Left ventricle myocardium inferior (tissue), 1 donor: ENCODE results near the gene MYO18B. TPM values are rescaled to one million over a fixed set of nuclear protein-coding genes. Genes with fewer than 3 reads are reported as not detected.

ENCODE experiments used
- DNase-seq: peaks from one replicate; pipeline ENCODE4 v3.0.0-alpha.2; 2020
- H3K27ac ChIP-seq: fragments of 200-600 bp; replicated peaks from 2 replicates; pipeline ENCODE4 v1.8.0; 2021
- H3K27me3 ChIP-seq: fragments of 200-600 bp; 2 replicates; pipeline ENCODE4 v1.8.0; 2021; ENCODE audit warnings: low read depth
- H3K36me3 ChIP-seq: fragments of 200-600 bp; 2 replicates; pipeline ENCODE4 v1.8.0; 2021
- H3K4me1 ChIP-seq: fragments of 200-600 bp; 2 replicates; pipeline ENCODE4 v1.8.0; 2021
- H3K4me3 ChIP-seq: fragments of 200-600 bp; 2 replicates; pipeline ENCODE4 v1.8.0; 2021; ENCODE audit warnings: mild to moderate bottlenecking, moderate library complexity
- H3K9me3 ChIP-seq: fragments of 200-600 bp; replicated peaks from 2 replicates; pipeline ENCODE4 v1.8.0; 2021
- intact Hi-C: fragments of 100-400 bp; cut with micrococcal nuclease; formaldehyde crosslinking; loops from one replicate; pipeline ENCODE4 v1.11.0; 2022
- total RNA-seq: library from RNA; stranded (reverse); fragmentation: NEBNext Ultra II Directional; extraction: Animal tissue kit (Norgen Biotek cat#: 25700); gene quantifications from one replicate; pipeline ENCODE4 v1.2.1, GENCODE V29; 2021
- TF ChIP-seq, protein P1 (sequence below): fragments of 200-600 bp; IDR thresholded peaks from 2 replicates; pipeline ENCODE4 v1.8.0; 2021; ENCODE audit warnings: antibody characterized with exemption, mild to moderate bottlenecking, borderline replicate concordance
- donor health status: DM: no; HTN: yes; CAD: no; lungs with severe emphysema.

Gene MYO18B
- total RNA-seq, 1 donor from 2014 or later = 163 TPM

DNA sequence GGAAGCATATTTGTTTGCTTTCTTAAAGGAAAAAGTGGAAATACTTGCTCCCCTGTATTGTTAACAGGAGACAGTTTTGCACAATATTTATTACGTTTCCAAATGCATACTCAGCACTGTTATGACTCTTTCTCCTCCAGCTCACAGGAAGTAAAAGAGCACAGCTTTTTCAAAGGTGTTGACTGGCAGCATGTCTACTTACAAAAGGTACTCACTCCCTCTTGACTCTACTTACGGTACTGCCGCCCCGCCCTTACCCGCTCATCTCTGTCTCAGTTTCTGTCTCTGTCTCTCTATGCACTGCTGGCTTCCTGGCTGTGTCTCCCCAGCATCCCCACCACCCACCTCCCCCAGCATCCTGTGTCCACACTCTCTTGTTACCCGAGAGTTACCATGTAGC lies 32.2 kb upstream of the MYO18B start:
- intact Hi-C loops = no loop called here
- DNase-seq = no peak

DNA sequence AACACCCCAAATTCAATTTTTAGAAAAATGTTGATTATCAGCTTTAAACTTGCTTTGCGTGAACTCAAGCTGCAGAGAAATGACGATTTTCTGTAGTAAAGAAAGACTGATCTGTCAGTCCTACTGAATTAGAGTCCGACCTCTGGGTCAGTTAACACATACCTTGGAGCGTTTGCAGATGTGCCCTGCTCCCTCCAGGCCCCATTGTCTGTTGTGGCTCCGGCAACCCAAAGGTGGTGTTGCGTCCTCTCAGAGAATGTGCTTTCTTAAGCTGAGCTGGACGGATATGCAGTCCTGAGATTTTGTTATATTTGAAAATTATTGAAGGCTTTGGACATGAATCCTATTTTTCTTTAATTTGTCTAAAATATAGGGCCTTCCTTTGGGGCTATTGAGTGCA lies 31.5 kb upstream of the MYO18B start:
- peaks cover 9% of the 10 kb centered on the region for H3K4me1 ChIP-seq
- H3K27ac ChIP-seq = no peak overlapping the region
- no peak overlapping the region for H3K4me3 ChIP-seq
- intact Hi-C loops = no loop called here
- no peak for DNase-seq
- H3K27me3 ChIP-seq = no peaks in the 10 kb centered on the region
- TF ChIP-seq, protein P1, sequence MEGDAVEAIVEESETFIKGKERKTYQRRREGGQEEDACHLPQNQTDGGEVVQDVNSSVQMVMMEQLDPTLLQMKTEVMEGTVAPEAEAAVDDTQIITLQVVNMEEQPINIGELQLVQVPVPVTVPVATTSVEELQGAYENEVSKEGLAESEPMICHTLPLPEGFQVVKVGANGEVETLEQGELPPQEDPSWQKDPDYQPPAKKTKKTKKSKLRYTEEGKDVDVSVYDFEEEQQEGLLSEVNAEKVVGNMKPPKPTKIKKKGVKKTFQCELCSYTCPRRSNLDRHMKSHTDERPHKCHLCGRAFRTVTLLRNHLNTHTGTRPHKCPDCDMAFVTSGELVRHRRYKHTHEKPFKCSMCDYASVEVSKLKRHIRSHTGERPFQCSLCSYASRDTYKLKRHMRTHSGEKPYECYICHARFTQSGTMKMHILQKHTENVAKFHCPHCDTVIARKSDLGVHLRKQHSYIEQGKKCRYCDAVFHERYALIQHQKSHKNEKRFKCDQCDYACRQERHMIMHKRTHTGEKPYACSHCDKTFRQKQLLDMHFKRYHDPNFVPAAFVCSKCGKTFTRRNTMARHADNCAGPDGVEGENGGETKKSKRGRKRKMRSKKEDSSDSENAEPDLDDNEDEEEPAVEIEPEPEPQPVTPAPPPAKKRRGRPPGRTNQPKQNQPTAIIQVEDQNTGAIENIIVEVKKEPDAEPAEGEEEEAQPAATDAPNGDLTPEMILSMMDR = no peak
- H3K36me3 ChIP-seq = no peaks in the 10 kb centered on the region
- H3K9me3 ChIP-seq = no peaks in the 10 kb centered on the region

More for the DNA sequence above, 32.2 kb upstream of the MYO18B start:
- H3K4me1 ChIP-seq = peaks cover 17% of the 10 kb centered on the region
- no peaks in the 10 kb centered on the region for H3K36me3 ChIP-seq
- TF ChIP-seq, protein P1 = no peak
- no peak overlapping the region for H3K27ac ChIP-seq
- H3K9me3 ChIP-seq = no peaks in the 10 kb centered on the region
- H3K27me3 ChIP-seq = no peaks in the 10 kb centered on the region
- no peak overlapping the region for H3K4me3 ChIP-seq

DNA sequence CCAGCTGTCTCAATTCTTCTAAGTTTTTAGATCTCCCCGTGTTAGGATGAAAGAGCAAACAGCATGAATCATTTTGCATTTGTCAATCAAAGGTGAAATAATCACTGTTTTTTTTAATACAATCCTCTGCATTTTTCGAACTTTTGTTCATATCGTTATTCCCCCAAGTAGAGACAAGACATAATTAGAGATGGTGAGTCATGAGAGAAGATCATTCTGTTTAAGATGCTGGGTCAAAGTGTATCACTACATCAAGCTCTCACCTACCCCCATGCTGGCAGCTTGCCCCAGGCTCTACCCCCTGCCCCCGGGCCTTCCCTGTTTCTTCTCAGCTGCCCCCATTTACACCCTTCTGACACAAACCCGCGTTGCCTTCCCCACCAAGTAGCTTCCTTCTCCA lies 30.5 kb upstream of the MYO18B start:
- H3K36me3 ChIP-seq = no peaks in the 10 kb centered on the region
- intact Hi-C loops = no loop called here
- DNase-seq = no peak
- H3K4me1 ChIP-seq = no peaks in the 10 kb centered on the region
- H3K27ac ChIP-seq = no peak overlapping the region
- TF ChIP-seq, protein P1 = no peak
- H3K4me3 ChIP-seq = no peak overlapping the region
- no peaks in the 10 kb centered on the region for H3K9me3 ChIP-seq
- H3K27me3 ChIP-seq = no peaks in the 10 kb centered on the region

DNA sequence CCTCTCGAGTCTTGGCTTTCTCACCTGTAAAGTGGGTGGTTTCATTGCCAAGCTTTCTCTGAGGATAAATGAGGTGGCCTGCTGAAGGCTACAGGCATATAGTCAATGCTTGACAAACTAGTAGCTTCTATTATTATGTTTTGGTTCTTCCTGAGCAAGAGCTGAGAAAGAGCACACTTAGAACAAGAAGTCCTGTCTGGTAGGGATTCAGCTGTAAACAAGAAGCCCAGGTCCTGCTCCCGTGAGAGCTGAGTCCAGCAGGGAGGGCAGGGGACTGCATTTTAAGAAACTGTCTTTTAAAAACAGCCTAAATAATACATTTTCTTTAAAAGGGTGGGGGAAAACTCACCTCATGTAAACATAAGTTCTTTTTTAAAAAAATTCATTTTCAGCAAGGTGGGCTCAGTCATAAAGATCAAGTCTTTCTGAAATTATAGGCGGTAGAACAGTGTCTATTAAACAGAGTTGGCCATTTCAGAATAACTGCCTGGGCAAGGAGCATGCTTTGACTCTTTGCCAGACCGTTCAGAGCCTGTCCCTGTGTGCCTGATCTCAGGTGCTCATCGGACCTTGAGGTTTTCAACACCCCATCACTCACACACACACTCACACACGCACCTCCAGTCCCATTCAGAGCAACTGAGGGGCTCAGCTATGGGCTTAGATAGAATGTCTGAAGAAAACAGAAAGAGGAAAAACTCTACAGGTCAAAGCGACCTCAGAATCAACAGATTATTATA lies 29.2 kb upstream of the MYO18B start:
- TF ChIP-seq, protein P1 = no peak
- Histone ChIP-seq H3K27ac (no peak overlapping the region), H3K4me1 (peaks cover 6% of the 10 kb centered on the region), H3K4me3 (no peak overlapping the region), H3K9me3 (no peaks in the 10 kb centered on the region), H3K36me3 (no peaks in the 10 kb centered on the region), H3K27me3 (no peaks in the 10 kb centered on the region)
- no peak for DNase-seq
- intact Hi-C loops = no loop called here

DNA sequence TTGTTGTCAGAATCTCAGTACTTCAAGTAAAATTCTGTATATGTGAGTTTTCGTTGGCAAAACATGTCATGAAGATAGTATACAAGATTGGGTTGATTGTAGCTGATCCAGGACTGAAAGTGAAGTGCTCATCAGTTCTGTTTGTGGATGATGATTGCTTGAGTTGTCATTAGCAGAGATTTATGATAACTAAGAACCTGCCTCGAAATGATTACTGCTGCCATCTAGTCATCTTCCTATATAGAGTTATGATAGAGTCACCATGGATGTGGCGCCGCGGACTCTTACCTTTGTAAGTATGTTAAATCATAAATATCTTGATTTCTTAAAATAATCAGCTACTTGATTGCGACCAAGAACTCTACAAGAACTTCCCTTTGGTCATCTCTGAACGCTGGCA lies 27.9 kb upstream of the MYO18B start:
- no peak overlapping the region for H3K4me3 ChIP-seq
- no peaks in the 10 kb centered on the region for H3K36me3 ChIP-seq
- no peak for DNase-seq
- no peaks in the 10 kb centered on the region for H3K9me3 ChIP-seq
- H3K27ac ChIP-seq = no peak overlapping the region
- TF ChIP-seq, protein P1 = no peak
- no peaks in the 10 kb centered on the region for H3K27me3 ChIP-seq
- intact Hi-C loops = no loop called here
- peaks cover 6% of the 10 kb centered on the region for H3K4me1 ChIP-seq
